ENCODE measurements around the gene ACOT8. TPM values are rescaled to one million over a fixed set of nuclear protein-coding genes. Genes with fewer than 3 reads are reported as not detected.
A peak's percentile ranks its signal among the peaks of the same experiment; 100 is the strongest.

Gene ACOT8
- total RNA-seq, 1 donor from 2014 or later = 23.6 TPM

GRCh38 chr20:45816951-45817350, 40.2 kb downstream of the ACOT8 start:
- peak overlapping the region; percentile 58 for H3K27ac Mint-ChIP-seq (ENCODE audit: unreplicated experiment)

DNA sequence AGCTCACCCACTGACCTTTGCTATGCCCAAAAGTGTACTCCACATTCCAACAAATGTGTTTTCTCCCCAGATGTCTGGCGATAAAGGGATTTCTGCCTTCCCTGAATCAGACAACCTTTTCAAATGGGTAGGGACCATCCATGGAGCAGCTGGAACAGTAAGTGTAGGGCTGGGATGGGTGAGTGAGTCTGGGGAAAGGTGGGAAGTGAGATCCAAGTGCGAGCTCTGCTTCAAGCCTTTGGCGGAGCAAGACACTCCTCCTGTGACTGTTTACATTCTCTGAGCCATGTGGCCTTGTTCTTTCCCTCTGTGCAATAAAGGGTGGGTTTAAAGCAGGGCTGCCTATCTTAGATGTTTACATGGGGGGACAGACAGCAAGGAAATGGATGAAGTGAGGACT, 42.9 kb downstream of the ACOT8 start:
- no peaks in the 10 kb centered on the region for H3K9me3 Mint-ChIP-seq (ENCODE audit: unreplicated experiment)
- no peak overlapping the region for H3K27ac Mint-ChIP-seq (ENCODE audit: unreplicated experiment)
- H3K27me3 Mint-ChIP-seq (ENCODE audit: unreplicated experiment) = no peaks in the 10 kb centered on the region
- peaks cover 42% of the 10 kb centered on the region for H3K4me1 Mint-ChIP-seq (ENCODE audit: unreplicated experiment)
- no peak overlapping the region for H3K4me3 Mint-ChIP-seq (ENCODE audit: unreplicated experiment)
- no peak for DNase-seq (ENCODE audit: extremely low spot score, unreplicated experiment)
- no peak for TF ChIP-seq CTCF (IDR thresholded peaks at IDR 0.05)
- H3K36me3 Mint-ChIP-seq (ENCODE audit: unreplicated experiment) = peaks cover 17% of the 10 kb centered on the region

More at GRCh38 chr20:45816951-45817350, 40.2 kb downstream of the ACOT8 start:
- H3K4me3 Mint-ChIP-seq (ENCODE audit: unreplicated experiment) = no peak overlapping the region
- DNase-seq (ENCODE audit: extremely low spot score, unreplicated experiment) = no peak
- H3K9me3 Mint-ChIP-seq (ENCODE audit: unreplicated experiment) = no peaks in the 10 kb centered on the region
- no peaks in the 10 kb centered on the region for H3K36me3 Mint-ChIP-seq (ENCODE audit: unreplicated experiment)
- no peaks in the 10 kb centered on the region for H3K27me3 Mint-ChIP-seq (ENCODE audit: unreplicated experiment)
- TF ChIP-seq CTCF (IDR thresholded peaks at IDR 0.05) = no peak
- peaks cover 41% of the 10 kb centered on the region for H3K4me1 Mint-ChIP-seq (ENCODE audit: unreplicated experiment)

DNA sequence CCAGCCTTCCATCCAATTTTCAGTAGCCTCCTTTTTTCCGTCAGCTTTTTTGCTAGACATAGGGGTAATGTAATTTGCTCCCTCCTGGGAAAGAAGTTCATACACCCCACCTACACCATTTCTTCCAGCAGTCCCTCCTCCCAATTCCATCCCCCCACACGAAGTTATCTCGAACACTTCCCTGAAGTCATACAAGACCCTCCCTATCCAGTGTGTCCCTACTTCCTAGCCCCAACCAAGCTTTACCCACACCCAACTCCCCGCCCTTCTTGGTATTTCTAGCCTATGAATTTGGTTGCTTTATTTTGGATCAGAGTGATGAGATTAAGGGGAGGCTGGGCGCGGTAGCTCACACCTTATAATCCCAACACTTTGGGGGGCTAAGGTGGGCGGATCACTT, 43.7 kb downstream of the ACOT8 start:
- Mint-ChIP-seq H3K4me1 (ENCODE audit: unreplicated experiment) (peaks cover 41% of the 10 kb centered on the region), H3K9me3 (ENCODE audit: unreplicated experiment) (no peaks in the 10 kb centered on the region), H3K36me3 (ENCODE audit: unreplicated experiment) (peaks cover 23% of the 10 kb centered on the region), H3K27ac (ENCODE audit: unreplicated experiment) (no peak overlapping the region), H3K4me3 (ENCODE audit: unreplicated experiment) (peak overlapping the region; percentile 80), H3K27me3 (ENCODE audit: unreplicated experiment) (no peaks in the 10 kb centered on the region)
- TF ChIP-seq CTCF (IDR thresholded peaks at IDR 0.05) = no peak
- DNase-seq (ENCODE audit: extremely low spot score, unreplicated experiment) = no peak

DNA sequence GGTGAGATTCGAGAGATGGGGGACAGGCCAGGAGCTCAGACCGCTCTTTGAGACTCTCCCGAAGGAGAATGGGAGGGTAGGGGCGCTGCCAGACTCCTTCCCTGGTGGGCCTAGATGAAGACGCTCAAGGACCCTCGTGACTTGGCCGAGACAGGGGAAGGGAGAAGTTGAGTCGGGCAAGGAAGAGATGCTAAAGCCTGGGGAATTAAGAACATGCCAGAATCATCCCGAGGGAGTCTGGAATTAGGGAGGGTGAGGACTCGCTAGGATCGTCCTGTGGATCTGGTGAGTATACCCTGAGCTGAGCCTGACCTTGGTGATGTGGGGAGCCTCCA, 44.2 kb downstream of the ACOT8 start:
- no peaks in the 10 kb centered on the region for H3K27me3 Mint-ChIP-seq (ENCODE audit: unreplicated experiment)
- H3K9me3 Mint-ChIP-seq (ENCODE audit: unreplicated experiment) = no peaks in the 10 kb centered on the region
- H3K36me3 Mint-ChIP-seq (ENCODE audit: unreplicated experiment) = peaks cover 25% of the 10 kb centered on the region
- no peak for DNase-seq (ENCODE audit: extremely low spot score, unreplicated experiment)
- peak overlapping the region; percentile 54 for H3K27ac Mint-ChIP-seq (ENCODE audit: unreplicated experiment)
- peaks cover 38% of the 10 kb centered on the region for H3K4me1 Mint-ChIP-seq (ENCODE audit: unreplicated experiment)
- peak overlapping the region; percentile 80 for H3K4me3 Mint-ChIP-seq (ENCODE audit: unreplicated experiment)
- no peak for TF ChIP-seq CTCF (IDR thresholded peaks at IDR 0.05)

DNA sequence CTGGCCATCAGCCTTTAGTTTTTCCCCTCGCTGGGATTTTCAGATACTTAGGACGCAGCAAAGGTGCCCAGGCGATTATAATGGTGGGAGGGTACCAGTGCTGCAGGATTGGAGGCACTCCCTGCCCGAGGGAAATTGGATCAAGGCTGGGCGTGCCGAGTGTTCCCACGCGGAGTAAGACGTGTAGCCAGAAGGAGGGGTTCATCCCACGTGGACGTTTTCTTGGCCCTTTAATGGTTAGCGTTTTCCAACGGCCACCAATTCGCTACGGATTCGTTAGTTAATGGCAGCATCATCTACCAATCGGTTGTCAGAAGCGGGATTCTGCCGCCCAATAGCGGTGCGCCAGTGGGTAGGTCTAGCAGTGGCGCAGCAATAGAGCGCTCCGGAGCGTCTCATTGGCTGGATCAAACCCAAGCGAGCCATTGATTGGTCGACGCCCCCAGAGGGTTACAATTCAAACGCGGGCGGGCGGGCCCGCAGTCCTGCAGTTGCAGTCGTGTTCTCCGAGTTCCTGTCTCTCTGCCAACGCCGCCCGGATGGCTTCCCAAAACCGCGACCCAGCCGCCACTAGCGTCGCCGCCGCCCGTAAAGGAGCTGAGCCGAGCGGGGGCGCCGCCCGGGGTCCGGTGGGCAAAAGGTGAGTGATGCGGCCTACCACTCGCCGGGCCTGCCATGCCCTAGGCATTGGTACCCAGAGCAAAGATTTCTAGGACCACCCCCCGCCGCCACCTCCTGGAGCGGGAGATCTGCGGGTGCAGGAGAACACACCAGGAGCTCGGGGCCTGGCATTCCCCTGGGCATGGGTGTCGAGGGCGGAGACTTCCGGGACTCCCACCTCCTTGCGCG, 44.8 kb downstream of the ACOT8 start, which contains the start of gene UBE2C:
Gene UBE2C, plus strand, starts transcription at position 488 of the 849 bp plus-strand sequence. Its CDS starts 52 bp downstream, at position 540.
- Mint-ChIP-seq H3K4me3 (ENCODE audit: unreplicated experiment) (peak within 1 kb of the TSS; percentile 80), H3K36me3 (ENCODE audit: unreplicated experiment) (peaks cover 27% of the 10 kb centered on the region)
- no peak for TF ChIP-seq CTCF (IDR thresholded peaks at IDR 0.05)

More for the DNA sequence above, 44.8 kb downstream of the ACOT8 start, which contains the start of gene UBE2C:
- peak; percentile 99 for DNase-seq (ENCODE audit: extremely low spot score, unreplicated experiment)
- Mint-ChIP-seq H3K27ac (ENCODE audit: unreplicated experiment) (peak within 1 kb of the TSS; percentile 86), H3K9me3 (ENCODE audit: unreplicated experiment) (no peaks in the 10 kb centered on the region), H3K4me1 (ENCODE audit: unreplicated experiment) (peaks cover 32% of the 10 kb centered on the region), H3K27me3 (ENCODE audit: unreplicated experiment) (no peaks in the 10 kb centered on the region)

Measured in osteocyte (in vitro differentiated cells).